ENCODE results near the gene SCPEP1.

The SCPEP1 gene

GRCh38 chr17:57006040-57006439 lies 28.1 kb downstream of the SCPEP1 start:
- POLR2A ChIA-PET = no interaction called here
- CTCF ChIA-PET = interaction anchor here (0.8 to 6.2 kb wide), 4 partner anchors 9 to 16 kb away, joined by 3 to 65 read pairs (median 6); no protein-coding TSS in a partner anchor
- no peak for DNase-seq (ENCODE audit: extremely low spot score)
- TF ChIP-seq, protein P1, sequence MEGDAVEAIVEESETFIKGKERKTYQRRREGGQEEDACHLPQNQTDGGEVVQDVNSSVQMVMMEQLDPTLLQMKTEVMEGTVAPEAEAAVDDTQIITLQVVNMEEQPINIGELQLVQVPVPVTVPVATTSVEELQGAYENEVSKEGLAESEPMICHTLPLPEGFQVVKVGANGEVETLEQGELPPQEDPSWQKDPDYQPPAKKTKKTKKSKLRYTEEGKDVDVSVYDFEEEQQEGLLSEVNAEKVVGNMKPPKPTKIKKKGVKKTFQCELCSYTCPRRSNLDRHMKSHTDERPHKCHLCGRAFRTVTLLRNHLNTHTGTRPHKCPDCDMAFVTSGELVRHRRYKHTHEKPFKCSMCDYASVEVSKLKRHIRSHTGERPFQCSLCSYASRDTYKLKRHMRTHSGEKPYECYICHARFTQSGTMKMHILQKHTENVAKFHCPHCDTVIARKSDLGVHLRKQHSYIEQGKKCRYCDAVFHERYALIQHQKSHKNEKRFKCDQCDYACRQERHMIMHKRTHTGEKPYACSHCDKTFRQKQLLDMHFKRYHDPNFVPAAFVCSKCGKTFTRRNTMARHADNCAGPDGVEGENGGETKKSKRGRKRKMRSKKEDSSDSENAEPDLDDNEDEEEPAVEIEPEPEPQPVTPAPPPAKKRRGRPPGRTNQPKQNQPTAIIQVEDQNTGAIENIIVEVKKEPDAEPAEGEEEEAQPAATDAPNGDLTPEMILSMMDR (IDR thresholded peaks at IDR 0.05; ENCODE audit: control extremely low read depth, extremely low read depth, low read depth, missing control alignments) = no peak

DNA sequence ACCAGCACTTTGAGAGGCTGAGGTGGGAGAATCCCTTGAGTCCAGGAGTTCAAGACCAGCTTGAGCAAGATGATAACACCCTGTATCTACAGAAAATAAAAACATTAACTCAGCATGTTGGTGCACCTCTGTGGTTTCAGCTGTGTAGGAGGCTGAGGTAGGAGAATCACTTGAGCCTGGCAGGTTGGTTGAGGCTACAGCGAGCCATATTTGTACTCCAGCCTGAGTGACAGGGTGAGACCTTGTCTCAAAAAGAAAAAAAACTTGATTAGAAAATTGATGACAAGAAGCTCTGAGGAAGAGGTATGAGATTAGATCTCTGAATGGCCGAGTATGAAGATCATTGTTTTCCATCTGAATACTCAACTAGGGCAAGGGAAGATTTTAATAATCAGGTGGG lies 31.0 kb downstream of the SCPEP1 start:
- TF ChIP-seq, protein P1 (IDR thresholded peaks at IDR 0.05; ENCODE audit: control extremely low read depth, extremely low read depth, low read depth, missing control alignments) = no peak
- no peak for DNase-seq (ENCODE audit: extremely low spot score)
- CTCF ChIA-PET = interaction anchor here (1.0 to 6.2 kb wide), 5 partner anchors 12 to 189 kb away, joined by 3 to 65 read pairs (median 5); no protein-coding TSS in a partner anchor
- POLR2A ChIA-PET = interaction anchor here (0.6 kb wide), 1 partner anchor 249 kb away, joined by 4 read pairs; no protein-coding TSS in a partner anchor

DNA sequence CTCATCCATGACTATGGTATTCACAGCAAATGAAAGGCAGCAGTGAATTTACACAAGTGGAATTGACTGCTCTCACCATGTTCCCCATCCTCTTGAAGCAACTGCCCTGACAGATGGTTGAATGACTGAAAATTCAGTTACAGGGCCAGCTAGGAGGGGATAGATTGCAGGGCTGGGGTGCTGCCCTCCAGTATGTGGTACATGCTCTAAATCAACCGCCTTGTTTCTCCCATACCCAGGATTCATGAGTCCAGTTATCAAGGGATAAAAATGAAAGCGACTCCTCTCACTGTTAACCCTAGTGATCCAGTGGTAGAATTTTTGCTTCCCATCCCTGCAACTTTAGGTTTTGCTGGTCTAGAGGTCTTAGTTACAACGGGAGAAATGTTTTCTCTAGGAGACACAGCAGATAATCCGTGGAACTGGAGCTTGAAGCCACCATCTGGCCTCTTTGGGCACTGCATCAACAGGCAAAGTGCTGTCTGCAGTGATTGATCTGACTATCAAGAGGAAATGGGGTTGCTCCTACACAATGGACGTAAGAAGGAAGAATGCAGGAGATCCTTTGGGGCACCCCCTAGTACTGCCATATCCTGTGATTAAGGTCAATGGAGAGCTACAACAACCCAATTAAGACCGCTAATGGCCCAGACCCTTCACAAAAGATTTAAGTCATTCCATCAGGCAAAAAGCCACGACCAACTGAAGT lies 32.0 kb downstream of the SCPEP1 start:
- peak; percentile 74 for DNase-seq (ENCODE audit: extremely low spot score)
- TF ChIP-seq, protein P1 (IDR thresholded peaks at IDR 0.05; ENCODE audit: control extremely low read depth, extremely low read depth, low read depth, missing control alignments) = peak; percentile 84
- CTCF ChIA-PET = interaction anchor here (0.7 to 6.2 kb wide), 28 partner anchors 9 to 890 kb away, joined by 3 to 65 read pairs (median 4); no protein-coding TSS in a partner anchor
- POLR2A ChIA-PET = interaction anchor here (0.6 to 1.0 kb wide), 2 partner anchors 31 to 34 kb away, joined by 3 read pairs; no protein-coding TSS in a partner anchor

DNA sequence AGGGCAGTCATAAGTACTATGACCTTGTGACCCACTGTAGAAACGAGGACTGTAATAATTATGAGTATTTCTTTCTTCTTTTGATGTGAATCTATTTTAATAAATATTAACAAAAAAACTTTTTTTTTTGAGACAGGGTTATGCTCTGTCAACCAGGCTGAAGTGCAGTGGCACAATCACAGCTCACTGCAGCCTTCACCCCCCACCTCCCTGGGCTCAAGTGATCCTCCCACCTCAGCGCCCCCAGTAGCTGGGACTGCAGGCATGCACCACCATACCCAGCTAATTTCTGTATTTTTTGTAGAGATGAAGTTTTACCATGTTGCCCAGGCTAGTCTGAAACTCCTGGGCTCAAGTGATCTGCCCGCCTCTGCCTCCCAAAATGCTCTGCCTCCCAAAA lies 32.6 kb downstream of the SCPEP1 start:
- CTCF ChIA-PET = interaction anchor here (0.8 to 6.2 kb wide), 25 partner anchors 9 to 890 kb away, joined by 3 to 65 read pairs (median 5); no protein-coding TSS in a partner anchor
- POLR2A ChIA-PET = interaction anchor here (1.0 kb wide), 1 partner anchor 31 kb away, joined by 3 read pairs; no protein-coding TSS in a partner anchor
- no peak for DNase-seq (ENCODE audit: extremely low spot score)

DNA sequence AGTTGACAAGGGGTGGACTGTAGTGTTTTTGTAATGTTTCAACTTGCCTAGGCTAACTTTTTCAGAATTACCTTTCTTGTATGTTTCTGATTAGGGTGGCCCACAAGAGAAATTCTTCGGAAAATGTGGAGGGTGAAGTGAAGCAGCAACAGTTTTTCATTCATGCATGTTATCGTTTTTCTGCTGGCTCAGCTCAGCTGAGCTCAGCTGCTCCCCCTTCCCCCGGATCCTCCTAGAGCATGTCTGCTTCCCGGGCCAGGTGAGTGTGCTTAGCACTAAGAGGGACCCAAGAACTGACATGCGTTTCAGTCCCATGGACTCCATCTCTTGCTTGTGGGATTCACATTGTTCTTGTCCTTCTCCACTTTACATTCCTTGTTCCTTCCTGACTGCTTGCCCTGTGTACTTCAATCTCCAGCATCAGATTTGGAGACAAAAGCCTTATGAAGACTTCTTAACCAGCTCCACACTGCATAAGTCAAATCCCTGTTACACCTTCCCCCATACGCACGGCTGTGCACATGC lies 33.6 kb downstream of the SCPEP1 start:
- POLR2A ChIA-PET = no interaction called here
- CTCF ChIA-PET = interaction anchor here (1.2 to 6.2 kb wide), 6 partner anchors 8 to 27 kb away, joined by 3 to 65 read pairs (median 6); no protein-coding TSS in a partner anchor
- TF ChIP-seq, protein P1 (IDR thresholded peaks at IDR 0.05; ENCODE audit: control extremely low read depth, extremely low read depth, low read depth, missing control alignments) = no peak
- DNase-seq (ENCODE audit: extremely low spot score) = no peak

More for the DNA sequence above, 32.6 kb downstream of the SCPEP1 start:
- TF ChIP-seq, protein P1 (IDR thresholded peaks at IDR 0.05; ENCODE audit: control extremely low read depth, extremely low read depth, low read depth, missing control alignments) = no peak

GRCh38 chr17:57016071-57016763 lies 38.3 kb downstream of the SCPEP1 start:
- TF ChIP-seq, protein P1 (IDR thresholded peaks at IDR 0.05; ENCODE audit: control extremely low read depth, extremely low read depth, low read depth, missing control alignments) = no peak
- DNase-seq (ENCODE audit: extremely low spot score) = no peak
- ChIA-PET POLR2A (no interaction called here), CTCF (no interaction called here)

All from GM10248 (cell line).